Ishikawa (cell line): ENCODE results near the gene ACP6.

Experiments
- CEBPB ChIP-seq: IDR thresholded peaks from 2 replicates; pipeline ENCODE4 v1.6.1; 2012
- CREB1 ChIP-seq: IDR thresholded peaks from 2 replicates; pipeline ENCODE4 v1.6.1; 2012; ENCODE audit warnings: low read depth
- EGR1 ChIP-seq: IDR thresholded peaks from 2 replicates; pipeline ENCODE4 v1.6.1; 2012
- EP300 ChIP-seq: IDR thresholded peaks from 2 replicates; pipeline ENCODE4 v1.6.1; 2012; ENCODE audit warnings: borderline replicate concordance
- FOXM1 ChIP-seq: IDR thresholded peaks from 2 replicates; pipeline ENCODE4 v1.6.1; 2012; ENCODE audit warnings: low read depth, borderline replicate concordance
- NFIC ChIP-seq: IDR thresholded peaks from 2 replicates; pipeline ENCODE4 v1.6.1; 2012
- RAD21 ChIP-seq: IDR thresholded peaks from 2 replicates; pipeline ENCODE4 v1.6.1; 2012; ENCODE audit warnings: low read depth
- TAF1 ChIP-seq: IDR thresholded peaks from 2 replicates; pipeline ENCODE4 v1.6.1; 2012; ENCODE audit warnings: low read depth, mild to moderate bottlenecking
- TCF12 ChIP-seq: IDR thresholded peaks from 2 replicates; pipeline ENCODE4 v1.6.1; 2012; ENCODE audit warnings: low read depth
- TEAD4 ChIP-seq: IDR thresholded peaks from 2 replicates; pipeline ENCODE4 v1.6.1; 2012
- YY1 ChIP-seq: IDR thresholded peaks from 2 replicates; pipeline ENCODE4 v1.6.1; 2012; ENCODE audit warnings: low read depth
- ZBTB7A ChIP-seq: IDR thresholded peaks from 2 replicates; pipeline ENCODE4 v1.6.1; 2012; ENCODE audit warnings: low read depth
- TF ChIP-seq, protein P1 (sequence below): IDR thresholded peaks from 2 replicates; pipeline ENCODE4 v1.6.1; 2012
- TF ChIP-seq, protein P2 (sequence below): IDR thresholded peaks from 2 replicates; pipeline ENCODE4 v1.6.1; 2012; ENCODE audit warnings: low read depth, mild to moderate bottlenecking
- TF ChIP-seq, protein P3 (sequence below): IDR thresholded peaks from 2 replicates; pipeline ENCODE4 v1.6.1; 2012

The ACP6 gene

DNA sequence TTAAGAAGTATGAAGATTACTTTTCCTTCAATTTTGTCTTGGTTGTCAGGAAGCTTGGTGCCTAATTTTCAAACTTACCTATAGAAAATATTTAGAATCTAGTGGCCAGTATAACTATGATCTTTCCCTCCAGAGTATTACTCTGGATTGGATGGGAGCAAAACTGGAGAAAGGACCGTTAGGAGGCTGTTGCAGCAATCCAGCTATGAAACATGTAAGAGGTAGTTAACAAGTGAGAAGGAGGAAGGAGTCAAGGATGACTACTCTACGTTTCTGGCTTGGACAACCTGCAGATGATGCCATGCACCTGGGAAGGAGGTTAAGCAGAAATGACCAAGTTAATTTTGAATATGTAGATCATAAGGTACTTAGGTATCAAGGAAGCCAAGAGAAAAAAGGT lies 3.5 kb upstream of the ACP6 start:
- TF ChIP-seq CEBPB (no peak), TAF1 (no peak), TEAD4 (no peak), YY1 (no peak), FOXM1 (no peak), EGR1 (no peak), CREB1 (no peak), EP300 (no peak), ZBTB7A (no peak), TCF12 (no peak), NFIC (no peak), RAD21 (no peak)
- TF ChIP-seq, protein P1, sequence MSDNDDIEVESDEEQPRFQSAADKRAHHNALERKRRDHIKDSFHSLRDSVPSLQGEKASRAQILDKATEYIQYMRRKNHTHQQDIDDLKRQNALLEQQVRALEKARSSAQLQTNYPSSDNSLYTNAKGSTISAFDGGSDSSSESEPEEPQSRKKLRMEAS = no peak
- TF ChIP-seq, protein P2, sequence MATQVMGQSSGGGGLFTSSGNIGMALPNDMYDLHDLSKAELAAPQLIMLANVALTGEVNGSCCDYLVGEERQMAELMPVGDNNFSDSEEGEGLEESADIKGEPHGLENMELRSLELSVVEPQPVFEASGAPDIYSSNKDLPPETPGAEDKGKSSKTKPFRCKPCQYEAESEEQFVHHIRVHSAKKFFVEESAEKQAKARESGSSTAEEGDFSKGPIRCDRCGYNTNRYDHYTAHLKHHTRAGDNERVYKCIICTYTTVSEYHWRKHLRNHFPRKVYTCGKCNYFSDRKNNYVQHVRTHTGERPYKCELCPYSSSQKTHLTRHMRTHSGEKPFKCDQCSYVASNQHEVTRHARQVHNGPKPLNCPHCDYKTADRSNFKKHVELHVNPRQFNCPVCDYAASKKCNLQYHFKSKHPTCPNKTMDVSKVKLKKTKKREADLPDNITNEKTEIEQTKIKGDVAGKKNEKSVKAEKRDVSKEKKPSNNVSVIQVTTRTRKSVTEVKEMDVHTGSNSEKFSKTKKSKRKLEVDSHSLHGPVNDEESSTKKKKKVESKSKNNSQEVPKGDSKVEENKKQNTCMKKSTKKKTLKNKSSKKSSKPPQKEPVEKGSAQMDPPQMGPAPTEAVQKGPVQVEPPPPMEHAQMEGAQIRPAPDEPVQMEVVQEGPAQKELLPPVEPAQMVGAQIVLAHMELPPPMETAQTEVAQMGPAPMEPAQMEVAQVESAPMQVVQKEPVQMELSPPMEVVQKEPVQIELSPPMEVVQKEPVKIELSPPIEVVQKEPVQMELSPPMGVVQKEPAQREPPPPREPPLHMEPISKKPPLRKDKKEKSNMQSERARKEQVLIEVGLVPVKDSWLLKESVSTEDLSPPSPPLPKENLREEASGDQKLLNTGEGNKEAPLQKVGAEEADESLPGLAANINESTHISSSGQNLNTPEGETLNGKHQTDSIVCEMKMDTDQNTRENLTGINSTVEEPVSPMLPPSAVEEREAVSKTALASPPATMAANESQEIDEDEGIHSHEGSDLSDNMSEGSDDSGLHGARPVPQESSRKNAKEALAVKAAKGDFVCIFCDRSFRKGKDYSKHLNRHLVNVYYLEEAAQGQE = no peak
- TF ChIP-seq, protein P3, sequence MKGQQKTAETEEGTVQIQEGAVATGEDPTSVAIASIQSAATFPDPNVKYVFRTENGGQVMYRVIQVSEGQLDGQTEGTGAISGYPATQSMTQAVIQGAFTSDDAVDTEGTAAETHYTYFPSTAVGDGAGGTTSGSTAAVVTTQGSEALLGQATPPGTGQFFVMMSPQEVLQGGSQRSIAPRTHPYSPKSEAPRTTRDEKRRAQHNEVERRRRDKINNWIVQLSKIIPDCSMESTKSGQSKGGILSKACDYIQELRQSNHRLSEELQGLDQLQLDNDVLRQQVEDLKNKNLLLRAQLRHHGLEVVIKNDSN = no peak

DNA sequence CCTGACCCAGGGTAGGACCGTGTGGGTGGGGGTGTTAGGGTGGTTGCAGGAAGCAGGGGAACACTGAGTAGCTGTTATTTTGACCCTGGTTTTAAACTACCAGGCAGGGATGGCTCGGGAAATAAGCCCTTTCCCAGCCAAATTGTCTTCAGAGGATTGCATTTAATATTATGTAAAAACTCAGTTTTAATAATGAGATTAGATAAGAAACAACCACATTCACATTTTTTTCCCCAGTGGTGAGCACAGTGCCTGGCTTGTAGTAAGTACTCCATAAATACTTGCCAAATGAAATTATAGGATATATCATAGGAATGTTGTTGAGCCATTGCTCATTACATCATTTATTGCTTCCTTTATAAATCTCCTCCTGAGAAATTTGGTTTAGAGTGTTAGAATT lies 3.1 kb upstream of the ACP6 start:
- TF ChIP-seq EGR1 = no peak
- no peak for TF ChIP-seq TAF1
- no peak for TF ChIP-seq TCF12
- TF ChIP-seq, protein P2 = no peak
- no peak for TF ChIP-seq TEAD4
- TF ChIP-seq CEBPB = no peak
- TF ChIP-seq, protein P3 = no peak

DNA sequence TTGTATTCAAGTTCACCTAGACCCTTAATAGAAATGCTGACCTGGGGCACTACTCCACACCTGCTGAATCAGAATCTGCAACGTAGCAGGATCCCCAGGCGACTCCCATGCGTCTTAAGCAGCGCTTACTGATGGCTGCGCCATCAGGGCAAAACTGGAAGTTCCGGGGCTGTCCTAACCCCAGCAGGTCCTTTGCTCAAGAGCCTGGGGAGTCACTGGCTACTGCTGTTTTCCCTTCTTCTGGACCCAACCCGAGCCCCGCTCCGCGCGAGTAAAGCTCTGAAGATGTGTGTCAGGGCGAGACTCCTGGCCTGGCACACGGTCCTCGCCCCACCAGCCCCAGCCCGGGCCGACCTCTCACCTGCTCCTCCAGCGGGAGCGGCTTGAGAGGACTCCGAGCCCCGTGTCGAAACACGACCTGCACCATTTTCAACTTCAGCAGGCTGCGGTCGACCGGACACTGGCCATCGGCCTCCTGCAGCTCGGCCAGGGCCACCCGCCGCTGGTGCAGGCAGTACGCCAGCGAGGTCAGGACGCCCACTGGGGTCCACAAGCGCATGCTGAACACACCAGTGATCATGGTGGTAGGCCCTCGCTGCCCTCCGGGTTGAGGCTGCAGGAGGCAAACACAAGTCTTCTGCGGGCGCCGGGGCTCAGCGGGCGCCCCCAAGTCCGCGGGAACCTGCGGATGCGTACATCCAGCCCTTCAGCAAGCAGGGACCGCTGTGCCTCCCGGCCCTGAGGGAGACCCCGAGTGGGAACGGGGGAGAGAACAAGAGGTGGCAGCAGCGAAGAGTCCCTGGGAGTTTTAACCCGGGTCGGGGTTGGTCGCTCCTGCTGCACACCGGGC lies 630 bp downstream of the ACP6 start:
- TF ChIP-seq NFIC (peak; percentile 62), TCF12 (peak; percentile 39), CEBPB (no peak), FOXM1 (no peak), ZBTB7A (peak; percentile 75), YY1 (0 out of 2 replicates have a peak, but pooled peaks have one; percentile 34)
- TF ChIP-seq, protein P1 = peak; percentile 75

DNA sequence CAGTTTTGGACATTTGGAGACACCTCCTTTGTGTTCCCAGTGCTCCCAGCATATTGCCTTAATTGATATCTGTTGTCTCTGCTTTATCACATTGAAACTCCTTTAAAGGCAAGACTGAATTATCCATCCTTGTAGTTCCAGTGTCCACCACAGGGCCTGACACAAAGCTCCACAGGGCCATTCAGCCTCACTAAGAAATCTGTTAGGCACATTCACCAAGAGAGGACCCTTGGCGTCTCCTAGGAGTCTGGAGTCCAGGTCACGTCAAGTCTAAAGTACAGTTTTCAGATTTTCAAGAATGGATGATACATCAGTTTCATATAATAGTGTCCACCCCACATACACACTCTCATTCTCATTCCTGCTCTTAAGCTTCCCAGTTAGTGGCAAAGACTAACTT lies 4.8 kb downstream of the ACP6 start:
- no peak for TF ChIP-seq EP300

DNA sequence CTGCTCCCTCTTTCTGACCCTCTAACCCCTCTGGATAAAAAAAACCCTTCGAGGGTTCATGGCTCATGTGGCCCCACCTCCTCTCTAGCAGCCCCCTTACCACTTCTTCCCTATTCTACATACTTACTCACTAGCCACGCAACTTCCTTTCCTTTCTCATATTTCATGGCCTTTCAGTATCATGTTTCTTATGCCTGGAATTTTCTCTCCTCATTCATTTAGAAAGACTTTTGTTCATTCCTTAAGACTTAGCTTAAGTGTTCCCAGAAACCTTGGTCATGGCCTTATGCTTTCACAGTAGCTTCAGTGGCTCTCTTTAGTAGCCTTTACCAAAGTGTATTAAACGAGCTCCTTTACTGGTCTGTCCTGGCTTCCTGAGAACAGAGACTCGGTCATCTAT lies 6.1 kb downstream of the ACP6 start:
- TF ChIP-seq TAF1 (no peak), CREB1 (no peak), TEAD4 (no peak), RAD21 (no peak), NFIC (no peak), EP300 (no peak), TCF12 (no peak)
- TF ChIP-seq, protein P1 = no peak
- TF ChIP-seq, protein P3 = no peak

DNA sequence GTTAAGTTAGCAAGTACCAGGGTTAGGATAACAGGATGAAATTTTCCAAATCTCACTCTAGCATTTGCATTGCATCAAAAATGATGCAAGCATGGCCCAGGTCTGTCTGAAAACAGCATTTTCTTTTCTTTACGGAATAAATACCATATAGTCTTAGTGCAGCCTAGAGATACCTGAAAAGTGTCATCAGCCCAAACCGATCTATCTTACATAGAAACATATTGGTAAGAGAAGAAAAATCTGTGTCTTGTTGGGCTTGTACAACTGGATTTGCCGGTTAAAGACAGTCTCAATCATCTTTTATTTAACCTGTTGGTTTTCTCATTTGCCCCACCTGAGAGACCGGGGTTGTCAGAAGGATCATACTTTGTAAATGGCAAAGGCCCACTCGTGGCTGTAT lies 15.8 kb downstream of the ACP6 start:
- no peak for TF ChIP-seq CEBPB
- TF ChIP-seq EP300 = no peak
- TF ChIP-seq, protein P2 = no peak
- no peak for TF ChIP-seq TAF1
- no peak for TF ChIP-seq TEAD4
- TF ChIP-seq NFIC = no peak
- no peak for TF ChIP-seq CREB1
